Left cardiac atrium (tissue), 4 donors: Measurements from ENCODE around the gene RANBP17. TPM values are rescaled to one million over a fixed set of nuclear protein-coding genes. Genes with fewer than 3 reads are reported as not detected.
"Not testable (repeated sequence)": the region's sequence is repeated elsewhere in the genome, so short reads cannot be mapped to it uniquely, and the experiment has no call there.

Source experiments
- ATAC-seq, 2 donors: fragments of 200-7000 bp; cut with Tn5 transposase; one replicate each; pipeline ENCODE4 v1.9.1; 2020; ENCODE audit warnings: mild to moderate bottlenecking in 2 of 2, moderate library complexity in 2 of 2
- DNase-seq: peaks from one replicate; pipeline ENCODE4 v3.0.0-alpha.2; 2020
- intact Hi-C, 2 donors: fragments of 100-400 bp; cut with DNase I; formaldehyde crosslinking; loops; one replicate each; pipeline versions ENCODE4 v1.14.1 to v1.15.1; 2022 to 2023
- total RNA-seq, 2 donors: library from RNA; stranded (reverse); fragmentation: NEBNext Ultra II Directional; extraction: Animal tissue kit (Norgen Biotek cat#: 25700); gene quantifications; one replicate each; pipeline ENCODE4 v1.2.1, GENCODE V29; 2021
- donor health status: DM: no; HTN: yes; CAD: no.
- donor health status: DM: no; HTN: yes; CAD: no; lungs with severe emphysema.
- donor health status: DM: yes; HTN: yes; CAD: no.
- donor health status: Dilated cardiomyopathy.

Gene RANBP17
- total RNA-seq, 2 donors from 2014 or later = 4.2 to 7.3 TPM

GRCh38 chr5:171263181-171263580 lies 401.4 kb downstream of the RANBP17 start:
- intact Hi-C loops = no loop called here
- DNase-seq (no peak), ATAC-seq (no peak)

GRCh38 chr5:171264843-171265242 lies 403.0 kb downstream of the RANBP17 start:
- no peak for ATAC-seq
- intact Hi-C loops = no loop called here
- DNase-seq = no peak

GRCh38 chr5:171268700-171269620 lies 407.1 kb downstream of the RANBP17 start:
- DNase-seq (no peak), ATAC-seq (no peak)
- intact Hi-C loops = no loop called here

- ATAC-seq (no peak), DNase-seq (no peak)
- intact Hi-C loops = no loop called here
Measured at GRCh38 chr5:171269717-171270116, 407.9 kb downstream of the RANBP17 start.

- intact Hi-C loops = no loop called here
- ATAC-seq (no peak), DNase-seq (no peak)
Measured at GRCh38 chr5:171270136-171270535, 408.3 kb downstream of the RANBP17 start.

GRCh38 chr5:171271798-171272197 lies 410.0 kb downstream of the RANBP17 start:
- DNase-seq = no peak
- ATAC-seq = no peak
- intact Hi-C loops = no loop called here

GRCh38 chr5:171272996-171273970 lies 411.5 kb downstream of the RANBP17 start:
- no peak for ATAC-seq
- no peak for DNase-seq
- intact Hi-C loops = no loop called here

- ATAC-seq = no peak
- intact Hi-C loops = no loop called here
- no peak for DNase-seq
Measured at GRCh38 chr5:171275841-171276544, 414.2 kb downstream of the RANBP17 start.

- DNase-seq = no peak
- no peak for ATAC-seq
- intact Hi-C loops = no loop called here
Measured at GRCh38 chr5:171283753-171284152, 421.9 kb downstream of the RANBP17 start.

GRCh38 chr5:171285465-171285864 lies 423.6 kb downstream of the RANBP17 start:
- ATAC-seq (no peak), DNase-seq (no peak)
- intact Hi-C loops = no loop called here

GRCh38 chr5:171288066-171288465 lies 426.2 kb downstream of the RANBP17 start:
- no peak for DNase-seq
- intact Hi-C loops = no loop called here
- ATAC-seq = no peak

GRCh38 chr5:171291371-171291770 lies 429.6 kb downstream of the RANBP17 start:
- DNase-seq (no peak), ATAC-seq (no peak)
- intact Hi-C loops = no loop called here

GRCh38 chr5:171295299-171295698 lies 433.5 kb downstream of the RANBP17 start:
- DNase-seq (no peak), ATAC-seq (no peak)
- intact Hi-C loops = no loop called here

GRCh38 chr5:171295801-171296200 lies 434.0 kb downstream of the RANBP17 start:
- DNase-seq (no peak), ATAC-seq (no peak)
- intact Hi-C loops = no loop called here

- DNase-seq, intact Hi-C loops, ATAC-seq: not testable (repeated sequence)
Measured at GRCh38 chr5:171297941-171298340, 436.1 kb downstream of the RANBP17 start.

- DNase-seq (no peak), ATAC-seq (no peak)
- intact Hi-C loops = no loop called here
Measured at GRCh38 chr5:171299228-171299627, 437.4 kb downstream of the RANBP17 start.

GRCh38 chr5:171299851-171300250 lies 438.0 kb downstream of the RANBP17 start:
- DNase-seq = no peak
- intact Hi-C loops = no loop called here
- no peak for ATAC-seq

- no peak for ATAC-seq
- intact Hi-C loops = no loop called here
- no peak for DNase-seq
Measured at GRCh38 chr5:171300358-171300757, 438.5 kb downstream of the RANBP17 start.

GRCh38 chr5:171306166-171306565 lies 444.3 kb downstream of the RANBP17 start:
- DNase-seq (no peak), ATAC-seq (no peak)
- intact Hi-C loops = no loop called here
